GM13976 (cell line): Measurements from ENCODE around the gene LRRC2.
"Not testable (repeated sequence)": the region's sequence is repeated elsewhere in the genome, so short reads cannot be mapped to it uniquely, and the experiment has no call there.

ENCODE experiments used
- DNase-seq: peaks from one replicate; pipeline ENCODE4 v3.0.0; 2012; ENCODE audit warnings: low spot score
- CTCF ChIP-seq: IDR thresholded peaks from 2 replicates; pipeline ENCODE4 v1.5.1; 2012; ENCODE audit warnings: borderline replicate concordance, mild to moderate bottlenecking; ENCODE audit not compliant: insufficient read depth; ENCODE audit errors: extremely low read depth, missing control alignments, control extremely low read depth
- in situ Hi-C: fragments of 300-500 bp; cut with MboI; formaldehyde crosslinking; loops from one replicate; pipeline ENCODE4 v1.12.0; 2022; ENCODE audit warnings: low sequenced_read_pairs, mixed read lengths, inconsistent platforms; ENCODE audit not compliant: unreplicated experiment

The LRRC2 gene

GRCh38 chr3:46594723-46595122 lies 28.6 kb upstream of the LRRC2 start:
- DNase-seq, result no peak
- TF ChIP-seq CTCF, result no peak
- in situ Hi-C loops, result no loop called here

GRCh38 chr3:46593979-46594378 lies 27.9 kb upstream of the LRRC2 start:
- in situ Hi-C loops, result no loop called here
- DNase-seq, result no peak
- TF ChIP-seq CTCF, result no peak

GRCh38 chr3:46593274-46593862 lies 27.3 kb upstream of the LRRC2 start:
- no peak for TF ChIP-seq CTCF
- in situ Hi-C loops, result no loop called here

GRCh38 chr3:46587268-46587667 lies 21.2 kb upstream of the LRRC2 start:
- in situ Hi-C loops, DNase-seq: not testable (repeated sequence)

More at GRCh38 chr3:46593274-46593862, 27.3 kb upstream of the LRRC2 start:
- no peak for DNase-seq

GRCh38 chr3:46586738-46587246 lies 20.7 kb upstream of the LRRC2 start:
- no peak for TF ChIP-seq CTCF
- DNase-seq, result no peak
- in situ Hi-C loops, result no loop called here

GRCh38 chr3:46585799-46586693 lies 19.9 kb upstream of the LRRC2 start:
- in situ Hi-C loops, result no loop called here
- no peak for TF ChIP-seq CTCF
- DNase-seq, result no peak
